Measurements from ENCODE around the gene TMEM131.
"Not testable (repeated sequence)": the region's sequence is repeated elsewhere in the genome, so short reads cannot be mapped to it uniquely, and the experiment has no call there.

The TMEM131 gene

DNA sequence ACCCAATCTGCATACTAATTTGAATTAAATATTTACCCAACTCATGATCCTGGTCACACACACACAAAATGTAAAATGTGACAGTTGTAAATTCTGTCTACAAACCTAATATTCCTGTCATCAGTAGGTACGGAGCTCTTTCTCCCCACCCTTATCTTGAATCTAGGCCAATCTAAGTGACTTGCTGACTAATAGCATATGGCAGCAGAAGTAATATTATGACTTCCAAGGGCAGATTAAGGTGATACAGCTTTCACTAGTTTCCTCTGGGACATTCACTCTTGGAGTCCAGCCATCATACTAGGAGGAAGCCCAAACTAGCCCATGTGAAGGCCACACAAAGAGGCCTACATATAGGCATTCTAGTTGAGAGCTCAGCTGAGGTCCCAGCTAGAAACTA lies 89.4 kb downstream of the TMEM131 start:
- CTCF ChIA-PET, result interaction anchor here (1.3 to 3.9 kb wide), 2 partner anchors 14 to 100 kb away, joined by 3 to 17 read pairs; no protein-coding TSS in a partner anchor
- POLR2A ChIA-PET, result no interaction called here
- no peak for DNase-seq (ENCODE audit: extremely low spot score)
- TF ChIP-seq, protein P1, sequence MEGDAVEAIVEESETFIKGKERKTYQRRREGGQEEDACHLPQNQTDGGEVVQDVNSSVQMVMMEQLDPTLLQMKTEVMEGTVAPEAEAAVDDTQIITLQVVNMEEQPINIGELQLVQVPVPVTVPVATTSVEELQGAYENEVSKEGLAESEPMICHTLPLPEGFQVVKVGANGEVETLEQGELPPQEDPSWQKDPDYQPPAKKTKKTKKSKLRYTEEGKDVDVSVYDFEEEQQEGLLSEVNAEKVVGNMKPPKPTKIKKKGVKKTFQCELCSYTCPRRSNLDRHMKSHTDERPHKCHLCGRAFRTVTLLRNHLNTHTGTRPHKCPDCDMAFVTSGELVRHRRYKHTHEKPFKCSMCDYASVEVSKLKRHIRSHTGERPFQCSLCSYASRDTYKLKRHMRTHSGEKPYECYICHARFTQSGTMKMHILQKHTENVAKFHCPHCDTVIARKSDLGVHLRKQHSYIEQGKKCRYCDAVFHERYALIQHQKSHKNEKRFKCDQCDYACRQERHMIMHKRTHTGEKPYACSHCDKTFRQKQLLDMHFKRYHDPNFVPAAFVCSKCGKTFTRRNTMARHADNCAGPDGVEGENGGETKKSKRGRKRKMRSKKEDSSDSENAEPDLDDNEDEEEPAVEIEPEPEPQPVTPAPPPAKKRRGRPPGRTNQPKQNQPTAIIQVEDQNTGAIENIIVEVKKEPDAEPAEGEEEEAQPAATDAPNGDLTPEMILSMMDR (IDR thresholded peaks at IDR 0.05; ENCODE audit: control extremely low read depth, extremely low read depth, low read depth, missing control alignments), result no peak

GRCh38 chr2:97905294-97905693 lies 90.5 kb downstream of the TMEM131 start:
- TF ChIP-seq, protein P1 (IDR thresholded peaks at IDR 0.05; ENCODE audit: control extremely low read depth, extremely low read depth, low read depth, missing control alignments), result no peak
- ChIA-PET CTCF (interaction anchor here (3.9 kb wide), 1 partner anchor 99 kb away, joined by 17 read pairs; no protein-coding TSS in a partner anchor), POLR2A (no interaction called here)
- no peak for DNase-seq (ENCODE audit: extremely low spot score)

DNA sequence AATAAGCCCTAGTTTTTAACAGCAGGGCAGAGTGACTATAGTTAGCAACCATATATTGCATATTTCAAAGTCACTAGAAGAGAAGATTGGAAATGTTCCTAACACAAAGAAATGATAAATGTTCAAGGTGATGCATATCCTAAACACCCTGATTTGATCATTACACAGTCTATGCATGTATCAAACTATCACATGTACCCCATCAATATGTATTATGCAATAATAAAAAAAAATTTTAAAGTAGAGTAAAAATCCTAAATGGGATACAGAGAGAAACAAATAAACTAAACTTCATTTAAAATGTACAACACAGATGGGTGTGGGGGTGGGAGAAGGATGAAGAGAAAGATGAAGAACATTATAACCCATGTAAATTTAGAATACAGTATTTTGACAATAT lies 93.9 kb downstream of the TMEM131 start:
- DNase-seq (ENCODE audit: extremely low spot score), result no peak
- ChIA-PET CTCF (no interaction called here), POLR2A (no interaction called here)
- TF ChIP-seq, protein P1 (IDR thresholded peaks at IDR 0.05; ENCODE audit: control extremely low read depth, extremely low read depth, low read depth, missing control alignments), result no peak

GRCh38 chr2:97900806-97901205 lies 94.9 kb downstream of the TMEM131 start:
- no peak for DNase-seq (ENCODE audit: extremely low spot score)
- ChIA-PET POLR2A (no interaction called here), CTCF (no interaction called here)
- TF ChIP-seq, protein P1 (IDR thresholded peaks at IDR 0.05; ENCODE audit: control extremely low read depth, extremely low read depth, low read depth, missing control alignments), result no peak

- CTCF ChIA-PET, result interaction anchor here (1.4 kb wide), 1 partner anchor 61 kb away, joined by 3 read pairs; no protein-coding TSS in a partner anchor
- POLR2A ChIA-PET; DNase-seq (ENCODE audit: extremely low spot score): not testable (repeated sequence)
Observed at GRCh38 chr2:97893042-97893441, 102.7 kb downstream of the TMEM131 start.

- ChIA-PET POLR2A (no interaction called here), CTCF (no interaction called here)
- DNase-seq (ENCODE audit: extremely low spot score), result no peak
- TF ChIP-seq, protein P1 (IDR thresholded peaks at IDR 0.05; ENCODE audit: control extremely low read depth, extremely low read depth, low read depth, missing control alignments), result no peak
Observed at GRCh38 chr2:97891611-97892010, 104.1 kb downstream of the TMEM131 start.

GRCh38 chr2:97889156-97889555 lies 106.6 kb downstream of the TMEM131 start:
- TF ChIP-seq, protein P1 (IDR thresholded peaks at IDR 0.05; ENCODE audit: control extremely low read depth, extremely low read depth, low read depth, missing control alignments), result no peak
- ChIA-PET POLR2A (no interaction called here), CTCF (no interaction called here)
- DNase-seq (ENCODE audit: extremely low spot score), result no peak

Measured in GM10248 (cell line).